ENCODE results near the gene RNF183.
A peak's percentile ranks its signal among the peaks of the same experiment; 100 is the strongest.
"Not testable (repeated sequence)": the region's sequence is repeated elsewhere in the genome, so short reads cannot be mapped to it uniquely, and the experiment has no call there.

RNF183 gene

DNA sequence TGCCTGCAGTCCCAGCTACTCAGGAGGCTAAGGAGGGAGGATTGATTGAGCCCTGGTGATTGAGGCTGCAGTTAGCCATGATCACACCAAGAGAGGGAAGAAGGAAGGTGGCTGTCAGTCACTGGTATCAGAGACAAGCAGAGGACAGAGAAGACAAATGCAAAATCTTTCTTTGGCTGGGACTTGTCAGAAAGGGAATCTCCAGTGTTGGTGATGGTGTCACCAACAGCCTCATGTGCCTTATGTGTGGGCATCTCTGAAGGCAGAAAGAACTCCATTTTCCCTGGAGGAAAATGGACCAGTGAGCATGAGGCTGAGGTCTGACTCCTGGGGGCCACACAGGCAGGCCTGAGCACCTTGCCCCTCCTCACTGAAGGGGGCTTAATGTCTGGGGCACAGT, 12.1 kb upstream of the RNF183 start:
- no peak for DNase-seq

DNA sequence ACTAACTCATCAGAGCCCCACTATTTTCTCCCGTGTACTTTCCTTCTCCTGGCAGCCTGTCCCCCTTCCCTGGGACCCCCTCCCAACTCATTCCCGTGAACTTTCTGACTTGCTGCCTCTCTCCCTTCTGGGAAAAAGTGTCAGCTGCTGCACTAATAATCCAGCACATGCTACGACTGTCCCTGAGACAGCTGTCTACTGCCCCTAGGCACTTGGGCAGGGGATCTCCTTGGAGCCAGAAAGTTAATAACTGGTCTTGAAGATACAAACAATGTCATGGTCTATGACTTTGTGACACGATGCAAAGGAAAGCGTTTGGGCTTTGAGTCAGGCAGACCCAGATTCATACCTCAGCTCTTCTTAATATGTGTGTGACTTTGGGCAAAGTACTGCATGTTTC, 10.1 kb upstream of the RNF183 start:
- DNase-seq = no peak

DNA sequence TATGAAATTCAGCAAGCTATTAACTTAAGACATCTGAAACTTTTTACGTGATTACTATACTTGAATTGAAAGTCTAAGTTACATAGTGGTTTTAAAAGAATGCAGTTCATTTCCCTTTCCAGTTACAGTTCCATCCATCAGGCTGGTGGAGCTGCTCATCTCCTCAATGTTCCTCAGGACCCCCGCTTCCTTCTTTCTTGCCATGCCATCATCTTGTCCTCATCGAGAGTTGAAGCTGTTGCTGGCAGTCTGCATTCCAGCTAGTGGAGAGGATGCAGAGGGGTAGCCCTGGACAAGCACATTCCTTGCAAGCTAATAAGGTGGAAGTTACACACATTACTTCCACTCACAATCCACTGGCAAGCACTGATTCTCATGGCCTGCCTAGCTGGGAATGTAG, 8.8 kb upstream of the RNF183 start:
- DNase-seq = no peak

DNA sequence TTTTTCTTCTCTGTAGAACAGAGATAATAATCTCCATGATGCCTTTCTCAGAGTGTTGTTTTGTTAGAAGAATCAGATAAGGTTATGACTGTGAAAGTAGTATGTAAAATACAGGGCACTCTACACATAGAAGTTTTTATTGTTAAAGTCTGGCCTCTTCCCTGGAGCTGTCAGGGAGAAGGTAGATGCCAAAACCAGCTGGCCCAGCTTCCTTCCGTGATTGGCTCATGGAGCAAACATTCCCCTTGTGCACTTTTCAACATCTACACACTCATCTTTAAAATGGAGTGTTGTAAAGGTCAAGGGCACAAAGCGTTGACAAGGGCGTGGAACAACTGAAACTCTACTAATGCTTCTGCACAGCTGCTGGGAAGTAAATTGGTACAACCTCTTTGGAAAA, 7.4 kb upstream of the RNF183 start:
- no peak for DNase-seq

DNA sequence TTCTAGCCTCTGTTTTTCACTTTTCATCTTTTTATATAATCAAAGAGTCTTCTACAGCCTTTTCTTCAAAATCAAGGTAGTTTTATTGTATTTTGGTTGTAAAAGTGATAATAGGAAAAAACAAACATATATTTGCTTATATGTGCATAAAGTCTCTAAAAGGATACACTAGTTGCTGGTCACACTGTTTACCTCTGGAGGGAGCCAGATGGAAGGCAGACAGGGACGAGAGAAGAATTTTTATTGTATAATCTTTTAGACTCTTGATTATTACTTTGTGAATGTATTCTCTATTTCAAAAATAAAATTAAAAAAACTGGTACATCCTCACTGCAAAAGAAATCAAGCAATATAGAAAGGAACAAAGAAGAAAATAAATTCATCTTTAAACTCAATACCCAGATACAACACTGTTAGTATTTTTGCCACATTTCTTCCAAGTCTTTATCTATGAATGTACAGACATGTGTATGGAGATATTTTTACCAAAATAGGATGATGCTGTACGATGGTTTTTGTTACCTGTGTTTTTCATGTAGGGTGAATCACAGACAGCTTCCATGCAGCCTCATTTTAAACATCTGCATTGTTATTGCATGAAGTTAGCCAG, 6.1 kb upstream of the RNF183 start:
- DNase-seq = peak; percentile 33

DNA sequence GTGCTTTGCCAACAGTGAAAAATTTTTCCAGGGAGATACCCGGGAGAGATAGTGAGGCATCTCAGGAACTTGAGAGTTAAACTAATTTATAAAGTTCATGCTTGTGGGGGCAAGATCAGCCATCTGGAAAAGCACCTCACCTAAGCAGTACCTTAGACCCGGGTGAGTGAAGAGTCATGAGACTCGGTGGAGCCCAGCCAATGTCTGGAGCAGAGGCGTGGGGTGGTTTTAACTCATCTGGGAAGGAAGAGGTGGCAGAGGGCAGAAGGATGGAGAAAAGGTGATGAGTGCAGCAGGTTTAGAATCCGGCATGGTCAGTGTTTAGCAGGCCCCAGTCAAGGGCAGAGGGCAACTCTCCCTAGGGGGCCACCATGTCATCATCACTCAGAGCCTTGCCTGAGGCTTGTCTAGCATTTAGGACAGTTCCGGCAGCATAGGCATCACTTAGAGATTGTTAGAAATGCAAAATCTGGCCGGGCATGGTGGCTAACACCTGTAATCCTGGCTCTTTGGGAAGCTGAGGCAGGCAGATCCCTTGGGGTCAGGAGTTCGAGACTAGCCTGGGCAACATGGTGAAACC, 4.3 kb upstream of the RNF183 start:
- no peak for DNase-seq

DNA sequence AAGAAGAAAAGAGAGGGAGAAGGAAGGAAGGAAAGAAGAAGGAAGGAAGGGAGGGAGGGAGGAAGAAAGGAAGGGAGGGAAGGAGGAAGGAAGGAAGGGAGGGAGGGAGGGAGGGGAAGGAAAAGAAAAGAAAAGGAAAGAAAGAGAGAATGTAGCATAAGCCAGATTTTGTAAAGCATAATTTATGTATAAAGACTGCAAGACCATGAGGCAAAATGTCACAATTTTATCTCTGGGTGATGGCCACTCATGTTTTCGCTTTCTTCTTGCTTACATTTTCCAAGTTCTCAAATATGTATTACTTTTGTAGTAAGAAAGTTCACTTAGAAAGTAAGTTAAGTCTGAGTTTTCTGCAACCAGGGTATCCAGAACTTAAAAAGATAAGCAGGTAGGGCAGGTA, 3.4 kb upstream of the RNF183 start:
- no peak for DNase-seq

DNA sequence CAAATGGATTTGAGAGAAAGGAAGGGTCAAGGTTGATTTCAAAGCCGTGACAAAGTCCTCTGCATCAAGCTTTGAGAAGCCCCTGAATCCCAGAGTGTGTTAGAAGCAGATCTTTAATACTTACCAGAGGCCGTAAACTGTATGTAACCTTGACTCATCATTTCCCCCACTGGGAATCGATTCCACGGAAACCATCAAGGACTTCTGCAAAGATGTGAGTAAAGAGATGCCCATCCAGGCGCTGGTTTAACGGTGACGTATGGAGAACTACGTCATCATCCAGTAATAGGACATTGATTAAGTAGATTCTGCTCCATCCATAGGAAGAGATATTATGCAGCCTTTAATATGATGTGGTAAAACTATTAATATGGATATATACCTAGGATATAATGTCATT, 1.6 kb downstream of the RNF183 start:
- DNase-seq = no peak

DNA sequence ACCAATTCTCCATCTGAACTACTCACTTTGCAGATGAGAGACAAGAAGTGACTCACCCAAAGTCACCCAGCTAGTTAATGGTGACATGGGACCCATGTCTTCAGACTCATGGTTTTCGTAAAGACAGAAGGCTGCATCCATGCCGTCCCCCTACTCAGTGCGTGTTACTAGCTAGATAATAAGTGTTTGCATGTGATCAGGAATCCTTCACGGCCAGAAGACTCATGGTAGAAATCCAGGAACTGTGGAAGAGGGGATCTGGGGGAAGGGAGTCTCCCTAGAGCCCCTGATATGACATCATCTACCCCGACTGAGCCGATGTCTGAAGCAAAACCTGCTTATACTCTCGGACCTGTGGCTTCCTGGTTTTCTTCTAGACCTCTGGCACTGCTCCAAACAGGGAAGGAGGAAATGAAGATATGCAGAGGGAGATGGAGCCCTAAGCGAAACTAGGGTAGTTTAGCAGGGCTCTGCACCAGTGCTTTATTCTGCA, 3.3 kb downstream of the RNF183 start:
- DNase-seq = peak; percentile 97

DNA sequence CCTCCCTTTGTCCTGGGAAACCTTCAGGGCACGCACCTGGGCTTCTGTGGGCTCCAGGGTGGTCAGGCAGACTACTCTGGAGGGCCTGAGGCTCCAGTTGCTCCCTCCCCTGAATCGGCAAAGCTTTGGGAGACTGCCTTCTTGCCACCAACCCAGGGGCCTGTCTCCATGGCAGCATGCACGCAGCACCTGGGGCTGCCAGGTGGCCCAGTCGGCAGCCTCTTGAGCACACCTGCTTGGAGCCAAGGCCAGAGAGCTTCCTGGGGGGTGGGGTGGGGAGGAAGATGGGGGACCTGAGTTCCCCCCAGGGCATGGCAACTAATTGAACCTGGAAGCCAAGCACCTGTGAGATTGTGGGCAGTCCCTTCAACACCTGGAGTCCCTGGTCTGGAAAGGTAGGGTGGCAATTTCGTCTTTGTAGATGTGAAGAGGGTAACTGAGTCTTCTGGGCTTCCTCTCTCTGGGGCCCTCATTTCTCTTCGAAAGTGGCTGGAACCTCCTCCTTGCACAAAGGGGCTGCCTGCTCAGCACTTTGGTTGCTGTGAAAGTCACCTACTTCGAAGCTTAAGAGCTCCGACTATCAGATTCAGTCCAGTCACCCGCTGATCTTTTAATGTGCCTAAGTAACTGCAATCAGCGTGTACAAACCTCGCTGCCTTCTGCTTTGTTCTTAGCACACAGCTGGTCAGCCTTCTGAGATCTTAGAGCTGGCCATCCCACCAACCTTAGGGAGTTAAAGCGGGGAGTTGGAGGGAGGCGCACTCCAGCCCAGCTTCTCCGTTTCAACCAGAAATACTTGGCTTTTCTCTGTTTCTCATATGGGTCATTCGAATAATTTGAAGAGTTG, 4.0 kb downstream of the RNF183 start:
- peak; percentile 98 for DNase-seq

DNA sequence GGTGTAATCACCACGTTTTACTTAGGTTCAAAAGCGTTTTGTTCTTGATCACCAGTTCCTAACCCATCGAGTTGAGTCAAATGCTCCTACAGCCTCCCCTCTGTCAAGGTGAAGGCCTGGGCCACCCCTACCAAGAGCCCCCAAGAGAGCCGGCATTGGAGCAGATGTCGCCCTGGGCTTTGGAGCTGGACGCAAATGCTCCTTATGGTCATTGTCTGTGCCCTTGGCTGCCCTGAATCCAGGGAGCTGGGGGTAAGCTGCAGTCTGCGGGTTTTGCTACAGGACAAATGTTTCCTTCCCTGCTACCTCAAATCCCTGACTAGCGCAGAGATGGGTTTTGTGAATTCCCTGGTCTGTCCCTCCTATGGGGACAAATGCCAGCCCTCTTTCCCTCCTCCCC, 4.9 kb downstream of the RNF183 start:
- DNase-seq = no peak

DNA sequence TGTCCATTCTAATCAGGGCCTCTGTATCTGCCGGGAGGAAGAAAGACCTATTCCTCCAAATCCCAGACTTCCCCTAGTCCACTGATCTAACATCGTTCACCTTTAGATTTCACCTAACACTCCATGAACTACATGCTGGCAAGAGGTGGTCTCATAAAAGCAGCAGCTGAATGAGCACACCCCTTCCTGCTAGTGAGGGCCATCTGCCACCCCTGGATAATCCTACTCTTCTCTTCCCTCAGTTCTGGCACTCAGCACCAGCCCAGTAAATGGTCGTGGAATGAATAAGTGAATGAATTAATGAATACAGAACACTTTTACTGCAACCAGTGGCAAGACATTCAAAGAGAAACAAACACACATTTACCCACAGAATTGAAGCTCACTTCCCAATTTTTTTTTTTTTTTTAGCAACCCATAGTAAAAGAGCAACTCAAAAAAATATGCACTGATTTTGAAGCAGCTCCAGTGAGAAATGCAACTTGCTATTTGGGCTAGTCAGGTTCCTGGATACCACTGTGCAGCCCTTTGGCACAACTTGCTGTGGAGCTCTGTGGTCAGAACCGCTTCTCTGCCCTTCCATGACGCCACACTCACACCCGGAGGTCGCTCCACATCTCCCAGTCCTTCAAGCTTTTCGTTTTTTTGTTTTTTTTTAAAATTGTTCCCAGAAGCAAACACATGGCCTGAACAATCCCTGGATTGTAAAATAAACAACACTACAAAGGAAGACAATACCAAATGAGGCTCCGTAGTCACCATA, 6.2 kb downstream of the RNF183 start:
- no peak for DNase-seq

DNA sequence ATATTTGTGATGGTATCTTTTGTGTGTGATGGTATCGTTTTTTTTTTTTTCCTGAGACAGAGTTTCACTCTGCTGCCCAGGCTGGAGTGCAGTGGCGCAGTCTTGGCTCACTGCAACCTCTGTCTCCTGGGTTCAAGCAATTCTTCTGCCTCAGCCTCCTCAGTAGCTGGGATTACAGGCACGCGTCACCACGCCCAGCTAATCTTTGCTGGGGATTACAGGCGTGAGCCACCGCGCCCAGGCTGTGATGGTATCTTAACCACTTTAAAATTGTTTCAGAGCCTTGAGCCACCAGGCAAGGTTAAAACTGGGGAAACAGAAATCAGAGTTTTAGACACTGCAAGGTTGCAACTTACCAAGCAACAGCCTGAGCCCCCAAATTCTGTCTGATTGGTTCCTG, 6.9 kb downstream of the RNF183 start:
- DNase-seq = not testable (repeated sequence)

DNA sequence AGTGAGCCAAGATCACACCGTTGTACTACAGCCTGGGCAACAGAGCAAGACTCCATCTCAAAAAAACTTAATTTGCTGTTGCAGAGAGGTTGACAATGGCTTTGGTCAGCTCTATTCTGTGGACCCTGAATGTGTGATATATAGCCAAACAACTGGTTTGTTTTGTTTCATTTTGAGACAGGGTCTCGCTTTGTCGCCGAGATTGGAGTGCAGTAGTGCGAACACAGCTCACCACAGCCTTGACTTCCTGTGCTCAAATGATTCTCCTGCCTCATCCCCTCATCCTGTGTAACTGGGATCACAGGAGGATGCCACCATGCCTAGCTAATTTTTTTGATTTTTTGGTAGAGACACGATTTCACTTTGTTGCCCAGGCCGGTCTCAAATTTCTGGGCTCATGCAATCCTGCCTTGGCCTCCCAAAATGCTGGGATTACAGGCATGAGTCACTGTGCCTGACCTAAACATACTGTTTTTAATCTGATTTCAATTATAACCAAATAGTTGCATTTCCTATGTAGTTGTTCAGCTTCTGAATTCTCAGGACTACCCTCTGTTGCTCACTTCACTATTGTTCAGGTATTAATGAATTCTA, 9.8 kb downstream of the RNF183 start:
- DNase-seq = no peak

DNA sequence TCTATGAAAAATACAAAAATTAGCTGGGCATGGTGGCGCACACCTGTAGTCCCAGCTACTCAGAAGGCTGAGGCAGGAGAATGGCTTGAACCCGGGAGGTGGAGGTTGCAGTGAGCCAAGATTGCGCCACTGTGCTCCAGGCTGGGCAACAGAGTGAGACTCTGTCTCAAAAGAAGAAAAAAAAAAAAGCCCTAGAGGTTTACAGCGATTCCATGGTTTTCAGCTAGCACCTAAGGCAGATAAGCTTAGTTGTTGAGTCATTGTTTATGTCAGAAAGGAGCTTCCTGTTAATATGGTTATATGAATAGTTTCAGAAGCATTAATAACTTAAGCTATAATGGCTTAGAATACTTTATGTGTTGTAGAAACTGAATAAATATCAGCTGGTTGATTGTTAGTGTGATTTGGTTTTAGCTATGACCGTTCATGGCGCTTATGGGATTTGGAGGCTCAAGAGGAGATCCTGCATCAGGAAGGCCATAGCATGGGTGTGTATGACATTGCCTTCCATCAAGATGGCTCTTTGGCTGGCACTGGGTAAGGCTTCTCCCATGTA, 13.0 kb downstream of the RNF183 start:
- DNase-seq = no peak

DNA sequence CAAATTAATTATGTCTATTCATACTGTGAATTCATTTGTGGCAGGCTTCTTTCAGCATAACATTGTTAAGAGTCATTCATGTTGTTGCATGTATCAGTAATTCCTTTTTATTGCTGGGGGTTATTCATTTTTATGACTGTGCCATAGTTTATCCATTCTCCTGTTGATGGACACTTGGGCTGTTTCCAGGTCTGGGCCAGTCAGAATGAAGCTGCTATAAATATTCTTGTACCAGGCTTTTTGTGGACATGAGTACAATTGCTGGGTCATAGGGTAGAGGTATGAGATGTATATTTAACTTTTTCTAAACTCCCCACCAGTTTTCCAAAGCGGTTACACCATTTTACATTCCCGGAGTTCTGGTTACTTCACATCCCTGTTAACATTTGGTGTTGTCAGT, 14.1 kb downstream of the RNF183 start:
- DNase-seq = no peak

DNA sequence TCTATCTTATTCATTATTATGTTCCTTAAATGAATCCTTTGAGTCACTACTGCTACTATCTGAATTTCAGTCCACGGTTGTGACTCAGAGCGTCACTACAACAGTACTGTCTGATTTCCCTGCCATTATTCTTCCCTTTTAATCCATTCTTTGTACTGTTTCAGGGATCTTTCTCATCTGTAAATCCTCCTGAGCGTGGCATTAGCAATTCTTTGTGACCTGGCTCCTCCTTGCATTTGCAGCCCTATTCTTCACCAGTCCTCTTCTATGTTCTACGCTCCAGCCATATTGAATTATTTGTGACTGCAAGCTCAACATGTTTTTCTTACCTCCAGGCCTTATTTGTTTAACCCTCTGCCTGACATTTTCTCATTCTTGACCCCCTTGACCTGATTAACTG, 21.8 kb downstream of the RNF183 start:
- no peak for DNase-seq

DNA sequence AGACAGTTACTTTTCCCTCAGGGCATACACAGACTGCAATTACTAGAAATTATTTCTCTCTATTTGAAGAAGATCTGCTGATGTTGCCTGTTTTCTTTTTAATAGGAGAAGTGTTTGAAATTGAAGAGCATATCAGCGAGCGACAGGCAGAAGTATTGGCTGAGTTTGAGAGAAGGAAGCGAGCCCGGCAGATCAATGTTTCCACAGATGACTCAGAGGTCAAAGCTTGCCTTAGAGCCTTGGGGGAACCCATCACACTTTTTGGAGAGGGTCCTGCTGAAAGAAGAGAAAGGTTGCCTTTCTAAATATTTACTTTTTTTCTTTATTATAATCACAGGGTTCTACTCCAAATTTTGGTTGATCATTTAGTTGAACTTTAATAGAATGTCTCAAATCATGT, 24.3 kb downstream of the RNF183 start:
- DNase-seq = no peak

DNA sequence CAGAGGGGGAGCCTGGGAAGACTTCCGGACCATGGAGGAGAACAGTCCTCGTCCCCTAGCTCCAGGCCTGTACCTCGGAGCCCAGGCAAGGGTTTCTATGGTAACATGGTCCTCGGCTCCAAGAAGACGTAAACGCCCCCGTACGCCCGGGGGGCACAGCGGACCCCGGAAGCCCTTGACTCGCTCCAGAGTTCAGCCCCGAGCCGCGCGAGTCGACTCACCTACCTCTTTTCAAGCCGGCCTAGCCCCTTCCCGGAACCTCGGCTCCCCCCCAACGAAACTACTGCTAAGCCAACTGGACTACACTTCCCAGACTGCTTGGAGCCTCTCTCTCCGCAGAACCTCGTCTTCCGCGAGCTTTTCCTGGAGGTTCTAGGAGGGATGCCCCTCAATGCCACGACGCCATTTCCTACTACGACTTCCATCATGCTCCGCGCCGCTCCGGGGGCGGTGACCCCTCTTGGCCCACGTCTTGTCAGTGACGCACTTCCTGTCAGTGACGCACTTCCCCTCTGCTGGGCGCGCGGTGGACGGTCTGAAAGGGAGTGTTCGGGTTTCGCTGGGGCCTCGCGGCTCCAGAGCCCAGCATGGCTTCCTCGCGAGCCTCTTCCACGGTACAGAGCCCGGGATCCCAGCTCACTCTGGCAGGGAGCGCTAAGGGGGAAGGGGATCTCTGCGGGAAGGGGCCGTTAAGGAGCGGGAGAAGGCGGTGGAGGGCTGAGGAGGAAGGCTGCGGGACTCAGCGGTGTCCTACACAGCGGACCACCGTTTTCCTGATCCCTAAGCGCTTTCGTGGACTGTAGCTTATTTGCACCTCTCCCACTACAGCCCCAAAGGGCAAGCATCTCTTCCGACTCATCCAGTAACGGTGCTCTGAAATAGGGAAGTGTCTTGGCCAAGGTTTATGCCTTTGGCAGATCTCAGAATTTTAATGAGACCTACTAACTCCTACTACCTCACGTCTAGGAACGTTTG, 27.7 kb downstream of the RNF183 start, which contains the start of the genes CDC26 and PRPF4:
CDC26 (minus strand) TSS at position 416 of the 975 bp plus-strand sequence. CDS start 3,065 bp downstream, outside the sequence.
PRPF4 (plus strand) TSS at position 502 of the 975 bp plus-strand sequence; CDS start at position 588, 86 bp downstream.
- DNase-seq = peak; percentile 98

DNA sequence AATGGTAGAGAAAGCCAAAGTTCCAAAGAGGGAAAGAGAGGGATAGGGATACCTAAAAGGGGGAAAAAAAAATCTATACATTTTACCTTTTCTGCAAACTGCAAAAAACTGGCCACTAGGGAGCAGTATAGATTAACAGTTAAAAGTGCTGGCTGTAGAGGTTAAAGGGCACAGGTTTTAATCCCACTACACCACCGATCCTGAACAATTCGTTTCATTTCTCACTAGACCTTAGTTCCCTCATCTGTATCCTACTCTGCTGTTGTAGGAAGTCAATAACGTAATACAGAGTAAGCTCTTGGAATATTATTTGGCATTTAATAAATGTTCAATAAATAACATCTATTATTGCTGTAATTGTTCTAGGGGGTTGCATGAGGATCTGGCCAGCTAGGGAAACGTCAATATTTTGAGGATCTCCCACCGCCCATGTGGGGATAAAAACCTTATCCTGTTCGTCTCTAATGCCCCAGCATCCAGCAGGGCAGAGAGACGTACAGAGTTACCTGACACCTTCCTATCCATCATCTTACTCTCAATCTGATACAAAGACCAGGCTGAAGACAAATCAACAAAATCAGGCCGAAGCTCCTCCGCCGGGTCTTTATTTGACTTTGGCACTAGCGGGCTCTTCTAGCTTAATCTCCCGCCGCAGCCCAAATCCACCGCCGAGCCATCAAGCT, 28.6 kb downstream of the RNF183 start:
- peak; percentile 34 for DNase-seq
